PC-9 (cell line): ENCODE results near the gene CPEB3.

Experiments used
- EZH2 ChIP-seq: fragments of 200-600 bp; sonication (generic); IDR thresholded peaks from 2 replicates; pipeline ENCODE4 v1.8.0; 2017; ENCODE audit warnings: antibody characterized with exemption, low read depth
- TF ChIP-seq, protein P1 (sequence below): fragments of 200-600 bp; sonication (generic); conservative IDR thresholded peaks from 2 replicates; pipeline ENCODE4 v1.6.1; 2017; ENCODE audit warnings: mixed run types, antibody characterized with exemption, mild to moderate bottlenecking, moderate library complexity

DNA sequence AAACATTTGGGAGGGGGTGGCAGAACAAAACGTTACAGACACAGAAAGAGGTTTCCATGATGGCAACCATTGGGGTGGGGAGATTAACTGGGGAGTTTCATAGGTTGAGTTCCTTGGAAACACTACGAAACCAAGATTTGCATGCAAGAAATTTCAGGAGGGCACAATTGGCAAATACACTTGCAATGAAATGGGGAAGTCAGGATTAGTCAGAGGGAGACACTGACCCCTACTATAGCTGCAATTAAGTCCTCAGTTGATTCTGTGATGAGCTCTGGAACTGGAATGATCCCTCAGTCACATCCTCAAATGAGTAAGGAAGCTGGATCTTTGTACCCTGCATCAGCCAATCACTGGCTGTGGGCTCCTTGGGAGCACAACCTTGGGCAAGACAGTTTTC, 22.1 kb downstream of the CPEB3 start:
- TF ChIP-seq, protein P1, sequence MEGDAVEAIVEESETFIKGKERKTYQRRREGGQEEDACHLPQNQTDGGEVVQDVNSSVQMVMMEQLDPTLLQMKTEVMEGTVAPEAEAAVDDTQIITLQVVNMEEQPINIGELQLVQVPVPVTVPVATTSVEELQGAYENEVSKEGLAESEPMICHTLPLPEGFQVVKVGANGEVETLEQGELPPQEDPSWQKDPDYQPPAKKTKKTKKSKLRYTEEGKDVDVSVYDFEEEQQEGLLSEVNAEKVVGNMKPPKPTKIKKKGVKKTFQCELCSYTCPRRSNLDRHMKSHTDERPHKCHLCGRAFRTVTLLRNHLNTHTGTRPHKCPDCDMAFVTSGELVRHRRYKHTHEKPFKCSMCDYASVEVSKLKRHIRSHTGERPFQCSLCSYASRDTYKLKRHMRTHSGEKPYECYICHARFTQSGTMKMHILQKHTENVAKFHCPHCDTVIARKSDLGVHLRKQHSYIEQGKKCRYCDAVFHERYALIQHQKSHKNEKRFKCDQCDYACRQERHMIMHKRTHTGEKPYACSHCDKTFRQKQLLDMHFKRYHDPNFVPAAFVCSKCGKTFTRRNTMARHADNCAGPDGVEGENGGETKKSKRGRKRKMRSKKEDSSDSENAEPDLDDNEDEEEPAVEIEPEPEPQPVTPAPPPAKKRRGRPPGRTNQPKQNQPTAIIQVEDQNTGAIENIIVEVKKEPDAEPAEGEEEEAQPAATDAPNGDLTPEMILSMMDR, result no peak
- TF ChIP-seq EZH2, result no peak
